GM12872 (cell line): ENCODE results near the gene MRPL32.

Experiments used
- CTCF ChIP-seq: IDR thresholded peaks from 3 replicates; pipeline ENCODE4 v1.5.1; 2011; ENCODE audit warnings: low read depth, mild to moderate bottlenecking, low read length, moderate library complexity; ENCODE audit not compliant: insufficient read depth

The MRPL32 gene

GRCh38 chr7:42915356-42915755, 16.8 kb upstream of the MRPL32 start:
- no peak for TF ChIP-seq CTCF

- TF ChIP-seq CTCF = no peak
Measured at GRCh38 chr7:42922017-42922753, 10.0 kb upstream of the MRPL32 start.

- no peak for TF ChIP-seq CTCF
Measured at GRCh38 chr7:42924223-42924838, 7.8 kb upstream of the MRPL32 start.

GRCh38 chr7:42925630-42926029, 6.5 kb upstream of the MRPL32 start:
- TF ChIP-seq CTCF = no peak

- TF ChIP-seq CTCF = no peak
Measured at GRCh38 chr7:42926204-42926603, 6.0 kb upstream of the MRPL32 start.

- no peak for TF ChIP-seq CTCF
Measured at GRCh38 chr7:42928754-42929153, 3.4 kb upstream of the MRPL32 start.

- no peak for TF ChIP-seq CTCF
Measured at GRCh38 chr7:42929449-42929848, 2.7 kb upstream of the MRPL32 start.
